Mucosa of rectum (tissue), 2 donors: ENCODE results near the gene UBE3B.

Experiments
- H3K27ac ChIP-seq, 2 donors: one replicate each; pipeline ENCODE4 v1.7.0; 2013; ENCODE audit warnings: inconsistent platforms in 2 of 2, low read depth in 2 of 2, low read length in 2 of 2
- H3K27me3 ChIP-seq, 2 donors: one replicate each; pipeline ENCODE4 v1.7.0; 2013; ENCODE audit warnings: low read length in 2 of 2; ENCODE audit not compliant: control insufficient read depth in 2 of 2, insufficient read depth in 2 of 2
- H3K36me3 ChIP-seq, 2 donors: one replicate each; pipeline ENCODE4 v1.7.0; 2013; ENCODE audit warnings: low read length in 2 of 2; ENCODE audit not compliant: control insufficient read depth in 2 of 2, insufficient read depth in 2 of 2
- H3K4me1 ChIP-seq, 2 donors: one replicate each; pipeline ENCODE4 v1.7.0; 2013; ENCODE audit warnings: low read length in 2 of 2, mild to moderate bottlenecking in 1 of 2; ENCODE audit not compliant: control insufficient read depth in 2 of 2, insufficient read depth in 2 of 2
- H3K4me3 ChIP-seq, 2 donors: one replicate each; pipeline ENCODE4 v1.7.0; 2013; ENCODE audit warnings: low read length in 2 of 2
- H3K9ac ChIP-seq, 2 donors: one replicate each; pipeline ENCODE4 v1.7.0; 2013; ENCODE audit warnings: low read length in 2 of 2, low read depth in 1 of 2, mild to moderate bottlenecking in 1 of 2
- H3K9me3 ChIP-seq, 2 donors: one replicate each; pipeline ENCODE4 v1.7.0; 2013; ENCODE audit warnings: low read length in 2 of 2; ENCODE audit not compliant: control insufficient read depth in 2 of 2
- donor health status: healthy.
- donor health status: Normal muscosa, but diverticular disease.

The UBE3B gene

GRCh38 chr12:109524466-109525278 lies 47.2 kb downstream of the UBE3B start:
- no peaks in the 10 kb centered on the region for H3K9me3 ChIP-seq
- no peak overlapping the region for H3K4me3 ChIP-seq
- no peak overlapping the region for H3K27ac ChIP-seq
- H3K27me3 ChIP-seq = no peaks in the 10 kb centered on the region
- H3K36me3 ChIP-seq = peaks cover 46 to 83% of the 10 kb centered on the region in 2 donors
- no peak overlapping the region for H3K9ac ChIP-seq
- peaks cover 0 to 3% of the 10 kb centered on the region in 2 donors for H3K4me1 ChIP-seq

- H3K36me3 ChIP-seq = peaks cover 43 to 82% of the 10 kb centered on the region in 2 donors
- no peak overlapping the region for H3K27ac ChIP-seq
Measured at GRCh38 chr12:109525279-109525585, 47.8 kb downstream of the UBE3B start.

DNA sequence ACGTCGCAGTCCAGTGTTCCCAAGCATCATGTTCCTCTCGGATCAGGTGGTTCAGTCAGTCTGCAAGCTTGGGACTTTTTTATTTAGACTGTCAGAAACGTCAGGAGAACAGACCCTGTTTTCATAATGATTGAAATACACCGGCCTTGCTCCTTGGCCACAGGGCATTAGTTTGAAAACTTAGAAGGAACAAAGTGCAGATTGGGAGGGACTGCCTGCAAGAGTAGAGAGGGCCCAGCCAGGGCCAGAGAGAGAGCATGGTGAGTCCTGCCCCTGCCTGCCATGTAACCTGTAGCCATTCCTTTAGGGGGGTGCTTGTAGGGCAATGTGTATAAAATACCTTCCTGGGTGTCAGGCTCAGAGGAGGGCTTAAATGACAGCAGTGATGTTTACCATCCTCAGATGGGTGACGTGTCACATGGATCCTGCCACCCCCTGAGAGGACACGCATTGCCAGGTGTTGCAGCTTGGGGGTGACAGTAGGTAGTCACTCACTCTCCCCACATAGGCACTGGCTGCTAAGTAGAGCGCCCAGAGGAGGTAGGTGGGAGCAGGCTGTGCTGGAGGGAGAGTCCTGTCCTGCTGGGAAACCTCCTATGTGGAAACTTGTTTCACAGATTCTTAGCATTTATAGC lies 50.2 kb downstream of the UBE3B start:
- Histone ChIP-seq H3K27me3 (no peaks in the 10 kb centered on the region), H3K9ac (no peak overlapping the region), H3K27ac (no peak overlapping the region), H3K4me1 (peaks cover 0 to 3% of the 10 kb centered on the region in 2 donors), H3K4me3 (no peak overlapping the region), H3K36me3 (peaks cover 40 to 78% of the 10 kb centered on the region in 2 donors), H3K9me3 (no peaks in the 10 kb centered on the region)

More at GRCh38 chr12:109525279-109525585, 47.8 kb downstream of the UBE3B start:
- Histone ChIP-seq H3K4me1 (peaks cover 0 to 3% of the 10 kb centered on the region in 2 donors), H3K4me3 (no peak overlapping the region), H3K9me3 (no peaks in the 10 kb centered on the region), H3K27me3 (no peaks in the 10 kb centered on the region), H3K9ac (no peak overlapping the region)

DNA sequence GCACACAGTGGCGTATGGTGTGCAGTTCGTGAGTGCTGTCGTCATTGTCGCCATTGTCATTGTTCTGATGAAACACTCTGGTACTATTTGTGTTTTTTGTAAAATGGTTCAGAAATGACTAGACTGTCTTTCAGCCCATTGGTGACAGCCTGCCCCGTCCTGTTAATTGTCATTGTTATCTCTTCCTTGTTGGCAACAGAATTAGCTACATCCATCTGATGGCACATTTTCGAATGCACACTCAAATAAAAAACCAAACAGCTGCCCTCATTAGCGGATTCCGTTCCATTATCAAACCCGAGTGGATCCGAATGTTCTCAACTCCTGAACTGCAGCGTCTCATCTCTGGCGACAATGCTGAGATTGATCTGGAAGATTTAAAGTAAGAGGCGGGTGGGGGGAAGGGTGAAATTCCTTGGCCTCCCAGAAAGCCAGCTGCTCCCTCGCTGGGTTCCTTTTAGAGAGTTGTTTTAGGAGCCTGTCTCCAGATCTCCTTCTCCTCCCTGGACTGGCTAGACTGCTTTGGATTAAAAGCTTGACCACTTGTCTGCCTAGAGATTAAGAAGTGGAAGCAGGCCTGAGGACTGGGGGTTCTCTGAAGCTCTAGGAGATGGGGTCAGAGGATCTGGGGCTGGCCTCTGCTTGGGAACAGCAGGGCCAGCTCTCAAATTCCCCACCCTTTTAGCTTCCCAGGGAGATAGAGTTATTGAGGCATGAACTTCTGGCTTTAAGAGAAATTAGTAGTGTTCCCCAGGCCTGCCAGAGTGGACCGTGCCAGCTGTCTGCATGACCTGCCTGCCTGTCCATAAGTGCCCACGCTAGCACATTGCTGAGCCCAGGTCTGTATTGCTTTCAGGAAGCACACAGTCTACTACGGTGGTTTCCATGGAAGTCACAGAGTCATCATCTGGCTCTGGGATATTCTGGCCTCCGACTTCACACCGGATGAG lies 52.5 kb downstream of the UBE3B start:
- no peak overlapping the region for H3K9ac ChIP-seq
- H3K4me3 ChIP-seq = no peak overlapping the region
- no peaks in the 10 kb centered on the region for H3K9me3 ChIP-seq
- H3K36me3 ChIP-seq = peaks cover 39 to 72% of the 10 kb centered on the region in 2 donors
- H3K27ac ChIP-seq = no peak overlapping the region
- no peaks in the 10 kb centered on the region for H3K27me3 ChIP-seq
- H3K4me1 ChIP-seq = peaks cover 0 to 3% of the 10 kb centered on the region in 2 donors

DNA sequence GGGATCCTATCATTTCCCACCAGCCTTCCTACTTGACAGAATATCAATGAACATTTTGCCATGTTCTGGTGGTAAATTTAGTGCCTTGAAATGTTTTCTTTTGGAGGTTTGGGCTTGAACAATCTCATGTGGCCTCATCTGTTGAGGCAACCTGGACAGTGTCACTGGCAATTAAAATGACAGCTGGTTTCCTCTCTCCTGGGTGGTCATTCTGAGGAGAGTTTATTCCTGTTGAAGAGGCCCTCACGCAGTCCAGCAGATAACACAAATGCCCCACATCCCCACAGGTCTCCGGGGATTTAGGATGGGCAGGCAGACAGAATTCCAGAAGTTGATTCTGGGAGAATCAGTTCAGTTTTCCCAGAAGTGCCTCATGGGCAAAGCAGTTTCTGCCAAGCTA lies 54.0 kb downstream of the UBE3B start:
- no peaks in the 10 kb centered on the region for H3K27me3 ChIP-seq
- no peak overlapping the region for H3K4me3 ChIP-seq
- H3K4me1 ChIP-seq = peaks cover 0 to 3% of the 10 kb centered on the region in 2 donors
- H3K9me3 ChIP-seq = no peaks in the 10 kb centered on the region
- no peak overlapping the region for H3K27ac ChIP-seq
- peaks cover 44 to 69% of the 10 kb centered on the region in 2 donors for H3K36me3 ChIP-seq
- no peak overlapping the region for H3K9ac ChIP-seq

DNA sequence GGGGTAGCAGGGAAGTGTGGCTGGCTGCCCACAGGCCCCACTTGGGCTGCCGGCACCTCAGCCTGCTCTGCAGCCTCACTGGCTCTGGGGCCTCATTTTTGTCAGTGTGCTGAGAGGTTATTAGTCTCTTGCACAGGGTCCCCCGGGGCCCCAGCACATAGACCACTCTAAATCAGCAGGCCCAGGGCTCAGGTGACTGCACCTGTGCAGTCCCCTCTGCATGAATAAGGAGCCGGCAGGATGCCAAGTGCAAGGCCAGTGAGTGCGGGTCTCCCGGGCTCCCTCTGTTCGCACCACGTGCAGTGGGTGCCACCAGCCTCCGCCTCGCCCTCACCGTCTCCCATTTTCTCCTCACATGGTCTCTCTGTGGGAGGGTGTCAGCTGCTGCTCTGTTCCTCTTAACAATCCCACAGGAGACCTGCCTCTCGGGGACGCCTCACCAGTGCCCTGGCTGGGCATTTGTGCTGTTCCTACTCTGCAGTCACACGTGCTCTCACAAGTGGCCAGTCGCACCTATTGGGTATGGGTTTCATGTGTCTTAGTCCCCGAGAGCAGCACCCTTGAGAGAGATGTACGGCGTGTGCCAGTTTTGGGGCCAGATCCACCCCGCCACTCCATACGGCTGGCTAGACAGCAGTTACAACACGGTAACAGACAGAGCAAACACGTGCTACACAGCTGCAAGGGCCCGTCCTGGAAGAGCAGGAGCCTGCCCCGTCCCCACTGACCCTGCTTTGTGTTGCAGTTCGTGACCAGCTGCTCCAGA lies 55.5 kb downstream of the UBE3B start:
- Histone ChIP-seq H3K27ac (no peak overlapping the region), H3K4me3 (no peak overlapping the region), H3K36me3 (peaks cover 37 to 60% of the 10 kb centered on the region in 2 donors), H3K4me1 (peaks cover 0 to 3% of the 10 kb centered on the region in 2 donors), H3K9ac (no peak overlapping the region), H3K9me3 (no peaks in the 10 kb centered on the region), H3K27me3 (no peaks in the 10 kb centered on the region)

GRCh38 chr12:109533487-109533740 lies 56.0 kb downstream of the UBE3B start:
- Histone ChIP-seq H3K4me3 (no peak overlapping the region), H3K27me3 (no peaks in the 10 kb centered on the region), H3K27ac (no peak overlapping the region), H3K36me3 (peaks cover 34 to 56% of the 10 kb centered on the region in 2 donors), H3K4me1 (peaks cover 0 to 3% of the 10 kb centered on the region in 2 donors), H3K9me3 (no peaks in the 10 kb centered on the region), H3K9ac (no peak overlapping the region)

GRCh38 chr12:109534456-109534855 lies 57.0 kb downstream of the UBE3B start:
- no peak overlapping the region for H3K27ac ChIP-seq
- H3K9me3 ChIP-seq = no peaks in the 10 kb centered on the region
- no peak overlapping the region for H3K4me3 ChIP-seq
- peaks cover 31 to 52% of the 10 kb centered on the region in 2 donors for H3K36me3 ChIP-seq
- no peak overlapping the region for H3K9ac ChIP-seq
- peaks cover 0 to 2% of the 10 kb centered on the region in 2 donors for H3K4me1 ChIP-seq
- no peaks in the 10 kb centered on the region for H3K27me3 ChIP-seq

GRCh38 chr12:109535231-109535862 lies 57.9 kb downstream of the UBE3B start:
- no peak overlapping the region for H3K9ac ChIP-seq
- no peaks in the 10 kb centered on the region for H3K4me1 ChIP-seq
- no peak overlapping the region for H3K4me3 ChIP-seq
- no peaks in the 10 kb centered on the region for H3K9me3 ChIP-seq
- no peaks in the 10 kb centered on the region for H3K27me3 ChIP-seq
- H3K36me3 ChIP-seq = peaks cover 31 to 44% of the 10 kb centered on the region in 2 donors
- no peak overlapping the region for H3K27ac ChIP-seq
